Measurements from ENCODE around the gene ZFHX3.
A peak's percentile ranks its signal among the peaks of the same experiment; 100 is the strongest.

ZFHX3 gene

GRCh38 chr16:72760581-72760980 is 287.3 kb downstream of the ZFHX3 start:
- no peak for DNase-seq (ENCODE audit: low read depth, low spot score)

GRCh38 chr16:72753881-72754280 is 294.0 kb downstream of the ZFHX3 start:
- DNase-seq (ENCODE audit: low read depth, low spot score): no peak

GRCh38 chr16:72752004-72752695 is 295.8 kb downstream of the ZFHX3 start:
- no peak for DNase-seq (ENCODE audit: low read depth, low spot score)

- DNase-seq (ENCODE audit: low read depth, low spot score): no peak
Observed at GRCh38 chr16:72751076-72751475, 296.9 kb downstream of the ZFHX3 start.

- DNase-seq (ENCODE audit: low read depth, low spot score): no peak
Observed at GRCh38 chr16:72749091-72749490, 298.8 kb downstream of the ZFHX3 start.

GRCh38 chr16:72744076-72744793 is 303.7 kb downstream of the ZFHX3 start:
- no peak for DNase-seq (ENCODE audit: low read depth, low spot score)

GRCh38 chr16:72743011-72743761 is 304.7 kb downstream of the ZFHX3 start:
- DNase-seq (ENCODE audit: low read depth, low spot score): peak; percentile 73

GRCh38 chr16:72740347-72740746 is 307.6 kb downstream of the ZFHX3 start:
- DNase-seq (ENCODE audit: low read depth, low spot score): peak; percentile 45

GRCh38 chr16:72739577-72739976 is 308.4 kb downstream of the ZFHX3 start:
- DNase-seq (ENCODE audit: low read depth, low spot score): peak; percentile 69

- DNase-seq (ENCODE audit: low read depth, low spot score): no peak
Observed at GRCh38 chr16:72736074-72736473, 311.9 kb downstream of the ZFHX3 start.

All from astrocyte of the hippocampus (primary cell).